Activated CD8-positive, alpha-beta T cell treated with anti-CD3 and anti-CD28 coated beads, Interleukin-2, amount 10 ng/mL, durations not matched to agents 7 days and 5 days (primary cell): ENCODE results near the gene AP2A1. TPM values are rescaled to one million over a fixed set of nuclear protein-coding genes. Genes with fewer than 3 reads are reported as not detected.

Experiments used
- ATAC-seq: fragments of 150-1000 bp; cut with Tn5 transposase; one replicate; pipeline ENCODE4 v1.10.0; 2021; ENCODE audit warnings: moderate library complexity
- CTCF ChIA-PET: fragments of 350-600 bp; sonication (Branson Sonifier 250); formaldehyde crosslinking; loops from one replicate; lab custom pipeline; 2021; ENCODE audit warnings: antibody characterized with exemption; lab: Charles Lee
- POLR2A ChIA-PET: fragments of 350-600 bp; sonication (Branson Sonifier 250); formaldehyde crosslinking; loops from one replicate; lab custom pipeline; 2021; ENCODE audit warnings: antibody characterized with exemption; lab: Charles Lee
- DNase-seq: peaks from one replicate; pipeline ENCODE4 v3.0.0-alpha.2; 2020
- H3K27ac Mint-ChIP-seq: one replicate; pipeline ENCODE4 v1.8.0; 2021; ENCODE audit warnings: mild to moderate bottlenecking, mixed read lengths
- H3K27me3 Mint-ChIP-seq: one replicate; pipeline ENCODE4 v1.8.0; 2021; ENCODE audit warnings: low read depth, mixed read lengths
- H3K36me3 Mint-ChIP-seq: one replicate; pipeline ENCODE4 v1.8.0; 2021; ENCODE audit warnings: low read depth, mixed read lengths
- H3K4me1 Mint-ChIP-seq: one replicate; pipeline ENCODE4 v1.8.0; 2021; ENCODE audit warnings: low read depth, mixed read lengths
- H3K4me3 Mint-ChIP-seq: one replicate; pipeline ENCODE4 v1.8.0; 2021; ENCODE audit warnings: mild to moderate bottlenecking, mixed read lengths
- H3K9me3 Mint-ChIP-seq: one replicate; pipeline ENCODE4 v1.8.0; 2022; ENCODE audit warnings: mixed read lengths; ENCODE audit not compliant: insufficient read depth
- total RNA-seq, 2 experiments: library from RNA; stranded (reverse); gene quantifications; one replicate each; pipeline ENCODE4 v1.2.3, GENCODE V29; 2021

The AP2A1 gene
- total RNA-seq, 2 experiments from 2014 or later, result 88.1 to 96.4 TPM

DNA sequence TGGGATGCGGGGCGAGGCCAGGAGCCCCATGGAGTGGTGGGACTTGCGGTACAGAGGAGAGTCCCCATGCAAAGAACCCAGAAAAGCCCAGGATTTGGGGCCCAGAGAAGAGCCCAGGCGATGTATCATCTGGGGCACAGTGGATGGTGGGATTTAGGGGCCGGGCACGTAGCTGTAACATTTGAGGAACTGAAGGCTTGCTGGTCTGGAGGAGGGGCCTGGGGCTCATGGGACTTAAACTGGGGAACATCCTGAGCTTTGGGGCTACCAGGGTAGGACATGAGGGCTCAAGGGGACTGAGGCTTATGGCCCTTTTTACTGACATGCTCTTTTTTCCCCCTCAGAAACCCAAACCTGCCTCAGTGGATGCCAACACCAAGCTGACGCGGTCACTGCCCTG is 64.8 kb downstream of the AP2A1 start:
- H3K27ac Mint-ChIP-seq, result peak overlapping the region; percentile 46
- H3K36me3 Mint-ChIP-seq, result peaks cover 30% of the 10 kb centered on the region
- no peaks in the 10 kb centered on the region for H3K9me3 Mint-ChIP-seq
- no peaks in the 10 kb centered on the region for H3K27me3 Mint-ChIP-seq
- ATAC-seq (no peak), DNase-seq (no peak)
- no peak overlapping the region for H3K4me3 Mint-ChIP-seq
- H3K4me1 Mint-ChIP-seq, result peaks cover 29% of the 10 kb centered on the region
- ChIA-PET CTCF (interaction anchor here (1.1 to 2.1 kb wide), 2 partner anchors 17 to 114 kb away, joined by 3 to 5 read pairs; no protein-coding TSS in a partner anchor), POLR2A (interaction anchor here (1.6 kb wide), 1 partner anchor 12 kb away, joined by 3 read pairs; no protein-coding TSS in a partner anchor)

DNA sequence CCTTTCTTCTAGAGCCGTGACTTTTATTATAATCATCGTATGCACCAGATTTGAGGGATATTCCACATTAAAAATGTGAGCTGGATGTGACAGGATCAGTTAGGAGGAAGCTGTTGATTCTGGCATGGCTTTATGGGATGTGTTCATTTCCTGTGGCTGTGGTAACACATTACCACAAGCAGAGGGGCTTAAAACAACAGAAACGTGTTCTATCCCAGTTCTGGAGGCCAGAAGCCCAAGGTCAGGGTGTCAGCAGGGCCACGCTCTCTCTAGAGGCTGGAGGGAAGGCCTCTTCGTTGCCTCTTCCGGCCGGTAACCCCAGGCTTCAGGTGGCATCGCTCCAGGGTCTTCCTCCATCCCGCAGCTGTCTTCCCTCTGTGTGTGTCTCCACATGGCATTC is 65.8 kb downstream of the AP2A1 start:
- DNase-seq, result no peak
- Mint-ChIP-seq H3K4me1 (peaks cover 33% of the 10 kb centered on the region), H3K27ac (peak overlapping the region; percentile 68), H3K9me3 (no peaks in the 10 kb centered on the region), H3K27me3 (no peaks in the 10 kb centered on the region), H3K36me3 (peaks cover 32% of the 10 kb centered on the region), H3K4me3 (no peak overlapping the region)
- ATAC-seq, result no peak
- POLR2A ChIA-PET, result interaction anchor here (0.7 to 1.6 kb wide), 2 partner anchors 13 to 16 kb away, joined by 3 read pairs; no protein-coding TSS in a partner anchor
- CTCF ChIA-PET, result interaction anchor here (1.1 to 2.1 kb wide), 2 partner anchors 16 to 115 kb away, joined by 3 to 5 read pairs; no protein-coding TSS in a partner anchor

DNA sequence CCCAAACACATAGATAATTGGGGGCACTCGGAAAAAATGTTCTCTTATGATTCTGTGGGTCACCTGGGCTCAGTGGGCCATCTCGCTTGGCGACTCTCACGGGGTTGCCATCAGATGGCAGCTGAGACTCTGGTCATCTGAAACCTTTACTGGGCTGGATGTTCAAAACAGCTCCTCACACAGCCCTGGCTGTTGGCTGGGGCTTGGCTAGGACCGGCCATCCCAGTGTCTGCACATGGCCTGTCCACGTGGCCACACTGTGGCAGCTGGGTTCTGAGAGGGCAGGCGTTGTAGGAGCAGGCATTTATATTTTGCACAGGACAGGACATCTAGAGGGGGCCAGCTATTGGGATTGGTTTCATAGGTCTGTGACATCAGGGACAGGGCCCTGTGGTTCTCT is 66.8 kb downstream of the AP2A1 start:
- H3K9me3 Mint-ChIP-seq, result no peaks in the 10 kb centered on the region
- DNase-seq, result no peak
- no peak for ATAC-seq
- H3K36me3 Mint-ChIP-seq, result peaks cover 37% of the 10 kb centered on the region
- H3K4me1 Mint-ChIP-seq, result peaks cover 40% of the 10 kb centered on the region
- H3K27ac Mint-ChIP-seq, result peak overlapping the region; percentile 57
- ChIA-PET CTCF (interaction anchor here (1.1 to 2.1 kb wide), 2 partner anchors 11 to 116 kb away, joined by 3 to 5 read pairs; no protein-coding TSS in a partner anchor), POLR2A (no interaction called here)
- H3K27me3 Mint-ChIP-seq, result no peaks in the 10 kb centered on the region
- no peak overlapping the region for H3K4me3 Mint-ChIP-seq

DNA sequence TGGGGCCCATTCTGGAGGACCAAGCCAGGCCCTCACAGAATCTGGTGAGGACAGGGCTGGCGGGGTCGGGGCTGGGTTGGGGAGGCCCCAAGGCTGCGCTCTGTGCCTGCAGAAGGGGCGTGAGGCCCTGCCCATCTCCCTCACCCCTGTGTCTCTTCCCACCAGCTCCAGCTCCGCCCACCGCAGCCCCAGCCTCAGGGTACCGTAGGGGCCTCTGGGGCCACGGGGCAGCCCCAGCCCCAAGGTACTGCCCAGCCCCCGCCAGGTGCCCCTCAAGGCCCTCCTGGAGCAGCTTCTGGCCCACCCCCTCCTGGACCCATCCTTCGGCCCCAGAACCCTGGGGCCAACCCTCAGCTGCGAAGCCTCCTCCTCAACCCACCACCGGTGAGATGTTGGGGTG is 68.8 kb downstream of the AP2A1 start:
- no peaks in the 10 kb centered on the region for H3K9me3 Mint-ChIP-seq
- H3K4me3 Mint-ChIP-seq, result no peak overlapping the region
- H3K36me3 Mint-ChIP-seq, result peaks cover 54% of the 10 kb centered on the region
- ChIA-PET POLR2A (interaction anchor here (0.8 kb wide), 1 partner anchor 11 kb away, joined by 3 read pairs; no protein-coding TSS in a partner anchor), CTCF (no interaction called here)
- H3K27me3 Mint-ChIP-seq, result no peaks in the 10 kb centered on the region
- DNase-seq, result no peak
- no peak for ATAC-seq
- peaks cover 40% of the 10 kb centered on the region for H3K4me1 Mint-ChIP-seq
- H3K27ac Mint-ChIP-seq, result no peak overlapping the region

DNA sequence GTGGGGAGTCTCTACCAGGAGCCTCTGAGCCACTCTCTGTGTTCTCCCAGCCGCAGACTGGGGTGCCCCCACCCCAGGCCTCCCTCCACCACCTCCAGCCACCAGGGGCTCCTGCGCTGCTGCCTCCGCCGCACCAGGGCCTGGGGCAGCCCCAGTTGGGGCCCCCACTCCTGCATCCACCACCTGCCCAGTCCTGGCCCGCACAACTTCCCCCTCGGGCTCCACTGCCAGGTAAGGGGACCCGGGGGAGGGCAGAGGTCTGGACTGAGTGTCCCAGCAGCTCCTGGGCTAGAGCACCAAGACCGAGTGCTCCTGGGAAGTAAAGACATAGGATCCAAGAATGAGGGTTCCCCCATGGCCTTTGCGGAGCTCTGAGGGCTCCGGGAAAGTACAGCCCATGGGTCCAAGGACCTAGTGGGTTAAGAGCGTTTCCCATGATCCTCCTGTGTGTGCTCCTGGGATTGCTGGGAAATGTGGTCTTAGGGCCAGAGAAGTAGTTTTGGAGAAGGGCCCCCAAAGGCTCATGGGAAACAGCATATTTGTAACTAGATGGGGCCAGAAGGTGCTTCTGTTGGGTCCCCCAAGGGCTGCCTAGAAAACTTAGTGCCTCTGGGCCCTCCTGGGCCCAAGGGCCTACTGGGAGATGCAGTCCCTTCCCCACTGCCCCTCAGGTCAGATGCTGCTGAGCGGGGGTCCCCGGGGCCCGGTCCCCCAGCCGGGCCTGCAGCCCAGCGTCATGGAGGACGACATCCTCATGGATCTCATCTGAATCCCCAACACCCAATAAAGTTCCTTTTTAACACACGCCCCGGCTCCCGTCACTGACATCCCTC is 69.6 kb downstream of the AP2A1 start:
- ATAC-seq, result no peak
- H3K4me1 Mint-ChIP-seq, result peaks cover 34% of the 10 kb centered on the region
- H3K4me3 Mint-ChIP-seq, result no peak overlapping the region
- ChIA-PET CTCF (no interaction called here), POLR2A (no interaction called here)
- no peak for DNase-seq
- no peak overlapping the region for H3K27ac Mint-ChIP-seq
- H3K9me3 Mint-ChIP-seq, result no peaks in the 10 kb centered on the region
- H3K36me3 Mint-ChIP-seq, result peaks cover 55% of the 10 kb centered on the region
- H3K27me3 Mint-ChIP-seq, result no peaks in the 10 kb centered on the region

DNA sequence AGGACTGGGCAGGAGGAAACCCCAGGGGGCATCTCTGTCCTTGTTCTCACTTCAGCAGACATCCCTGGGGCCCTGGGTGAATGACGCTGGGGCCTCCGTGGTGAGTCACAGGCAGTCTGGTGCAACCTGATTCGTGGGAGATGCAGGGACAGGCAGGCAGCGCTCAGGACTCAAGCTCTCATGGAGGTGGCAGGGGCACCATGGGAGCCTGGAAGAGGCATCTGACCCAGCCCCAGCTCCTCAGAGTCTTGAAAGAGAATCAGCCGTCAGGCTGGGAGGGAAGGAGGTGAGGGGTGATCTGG is 70.2 kb downstream of the AP2A1 start:
- ChIA-PET POLR2A (no interaction called here), CTCF (no interaction called here)
- no peak for DNase-seq
- H3K36me3 Mint-ChIP-seq, result peaks cover 51% of the 10 kb centered on the region
- H3K27ac Mint-ChIP-seq, result no peak overlapping the region
- no peak overlapping the region for H3K4me3 Mint-ChIP-seq
- H3K27me3 Mint-ChIP-seq, result no peaks in the 10 kb centered on the region
- no peaks in the 10 kb centered on the region for H3K9me3 Mint-ChIP-seq
- no peak for ATAC-seq
- peaks cover 30% of the 10 kb centered on the region for H3K4me1 Mint-ChIP-seq

DNA sequence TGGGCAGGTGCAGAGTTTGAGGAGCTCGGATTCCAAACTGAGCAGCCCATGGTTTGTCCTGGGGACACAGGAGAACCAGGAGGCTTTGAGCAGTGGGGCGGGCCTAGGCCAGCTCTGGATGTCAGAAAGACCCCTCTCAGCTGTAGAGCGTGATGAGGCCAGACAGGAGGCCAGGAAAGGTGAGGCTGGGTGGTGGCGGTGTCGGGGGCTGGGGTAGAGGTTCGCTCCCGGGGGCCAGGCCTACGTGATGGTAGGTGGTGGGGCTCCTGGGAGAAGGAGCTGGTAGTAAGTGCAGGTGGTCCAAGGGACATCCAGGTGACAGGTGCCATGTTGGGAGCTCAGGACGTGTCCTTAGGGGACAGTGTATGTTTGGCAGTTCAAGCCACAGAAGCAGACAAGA is 70.6 kb downstream of the AP2A1 start:
- H3K36me3 Mint-ChIP-seq, result peaks cover 46% of the 10 kb centered on the region
- ChIA-PET POLR2A (no interaction called here), CTCF (no interaction called here)
- H3K4me1 Mint-ChIP-seq, result peaks cover 25% of the 10 kb centered on the region
- no peak for DNase-seq
- H3K27ac Mint-ChIP-seq, result no peak overlapping the region
- ATAC-seq, result no peak
- no peak overlapping the region for H3K4me3 Mint-ChIP-seq
- no peaks in the 10 kb centered on the region for H3K9me3 Mint-ChIP-seq
- no peaks in the 10 kb centered on the region for H3K27me3 Mint-ChIP-seq

DNA sequence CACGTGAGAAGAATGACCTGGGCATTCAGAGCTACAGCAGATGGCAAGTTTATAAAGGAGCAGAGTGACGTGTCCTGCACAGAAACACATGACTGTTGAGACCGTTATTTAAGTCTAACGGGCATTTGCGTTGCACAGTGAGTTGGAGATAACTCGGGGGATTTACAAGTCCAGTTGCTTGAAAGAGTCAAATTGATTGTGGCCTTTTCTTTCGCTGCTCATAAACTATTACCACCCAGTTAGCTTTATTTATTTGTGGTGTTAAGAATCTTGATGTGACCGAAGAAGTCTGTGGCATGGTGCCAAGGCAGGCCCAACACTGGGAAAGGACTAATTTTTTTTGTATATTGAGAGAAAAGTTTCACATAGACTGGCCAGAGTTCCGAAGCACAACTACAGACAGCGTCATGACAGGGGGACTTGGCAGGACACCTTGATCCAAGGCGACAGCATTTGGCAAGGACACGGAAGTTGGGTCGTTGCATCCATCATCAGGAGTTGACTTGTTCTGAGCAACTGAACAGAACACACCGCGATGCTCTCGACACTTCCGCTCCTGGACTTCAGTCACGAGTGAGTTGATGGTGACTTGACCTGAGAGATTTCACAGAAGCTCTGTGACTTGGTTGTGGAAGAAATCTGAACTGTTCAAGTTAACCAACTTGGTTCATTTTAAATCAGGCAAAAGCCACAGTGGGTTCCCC is 72.2 kb downstream of the AP2A1 start:
- H3K4me3 Mint-ChIP-seq, result no peak overlapping the region
- H3K9me3 Mint-ChIP-seq, result no peaks in the 10 kb centered on the region
- H3K27me3 Mint-ChIP-seq, result no peaks in the 10 kb centered on the region
- ChIA-PET POLR2A (no interaction called here), CTCF (no interaction called here)
- H3K36me3 Mint-ChIP-seq, result peaks cover 39% of the 10 kb centered on the region
- H3K27ac Mint-ChIP-seq, result no peak overlapping the region
- ATAC-seq (no peak), DNase-seq (no peak)
- H3K4me1 Mint-ChIP-seq, result peaks cover 11% of the 10 kb centered on the region

DNA sequence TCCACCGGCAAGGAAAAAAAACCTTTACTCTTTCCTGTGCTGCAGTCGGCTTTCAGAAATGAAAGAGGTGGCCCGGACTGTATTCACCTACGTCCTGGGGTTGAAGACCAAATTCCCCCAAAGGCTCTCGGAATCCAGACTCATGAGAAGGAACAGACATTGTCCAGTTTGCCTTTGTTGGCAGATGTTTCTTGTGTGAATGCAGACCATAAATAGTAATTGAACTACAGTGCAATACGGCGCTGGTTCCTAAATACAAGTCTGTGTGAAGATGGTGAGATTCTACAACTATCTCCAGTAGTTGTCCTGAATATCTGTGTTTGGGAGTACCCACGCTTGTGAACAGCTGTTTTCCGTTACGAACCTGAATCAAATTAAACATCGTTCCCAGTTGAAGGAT is 72.9 kb downstream of the AP2A1 start:
- no peaks in the 10 kb centered on the region for H3K27me3 Mint-ChIP-seq
- ATAC-seq (no peak), DNase-seq (no peak)
- peaks cover 11% of the 10 kb centered on the region for H3K4me1 Mint-ChIP-seq
- no peak overlapping the region for H3K4me3 Mint-ChIP-seq
- ChIA-PET CTCF (no interaction called here), POLR2A (no interaction called here)
- H3K36me3 Mint-ChIP-seq, result peaks cover 38% of the 10 kb centered on the region
- H3K9me3 Mint-ChIP-seq, result no peaks in the 10 kb centered on the region
- no peak overlapping the region for H3K27ac Mint-ChIP-seq

DNA sequence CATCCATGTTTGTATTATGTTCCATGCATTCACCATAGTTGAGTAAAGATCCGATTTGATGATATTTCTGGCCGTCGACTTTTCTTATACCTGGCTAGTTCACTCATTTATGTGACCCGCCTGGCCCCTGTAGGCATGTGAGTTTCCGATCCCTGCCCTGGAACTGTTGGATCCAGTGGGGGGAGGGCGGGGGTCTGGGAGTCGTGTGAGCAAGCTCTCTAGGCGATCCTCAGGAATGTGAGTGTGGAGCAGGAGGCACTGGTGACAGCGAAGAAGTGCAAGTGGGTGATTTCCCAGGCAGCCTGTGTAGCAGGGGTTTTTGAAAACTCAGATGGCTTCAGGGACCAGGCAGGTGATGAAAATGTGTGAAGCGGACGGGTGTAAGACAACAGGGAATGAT is 73.5 kb downstream of the AP2A1 start:
- ATAC-seq (no peak), DNase-seq (no peak)
- Mint-ChIP-seq H3K9me3 (no peaks in the 10 kb centered on the region), H3K27me3 (no peaks in the 10 kb centered on the region), H3K4me1 (peaks cover 11% of the 10 kb centered on the region), H3K36me3 (peaks cover 31% of the 10 kb centered on the region), H3K27ac (no peak overlapping the region), H3K4me3 (no peak overlapping the region)
- ChIA-PET POLR2A (no interaction called here), CTCF (no interaction called here)

DNA sequence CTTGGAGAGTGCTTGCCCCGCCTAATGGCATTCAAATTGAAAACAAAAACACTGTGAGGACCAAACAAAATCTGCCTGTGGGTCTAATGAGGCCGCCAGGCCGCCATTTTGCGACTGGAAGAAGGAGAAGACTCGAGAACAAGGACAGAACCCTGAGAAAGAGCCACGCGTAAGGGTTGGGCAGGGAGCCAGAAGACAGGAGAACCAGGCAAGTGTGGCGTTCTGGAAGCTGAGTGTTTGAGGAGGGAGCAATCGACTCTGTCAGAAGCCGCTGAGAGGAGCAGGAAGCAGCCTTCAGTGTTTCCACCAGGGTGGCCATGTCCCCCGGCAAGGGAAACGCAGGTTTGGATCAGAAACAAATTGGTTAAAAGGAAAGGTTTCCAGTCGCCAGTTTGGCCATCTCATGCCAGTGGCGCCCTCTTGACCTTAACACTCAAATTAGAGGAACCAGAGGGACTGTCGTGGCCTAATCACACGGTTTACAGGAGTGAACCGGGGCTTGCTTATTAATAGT is 74.0 kb downstream of the AP2A1 start:
- ChIA-PET POLR2A (no interaction called here), CTCF (no interaction called here)
- Mint-ChIP-seq H3K27me3 (no peaks in the 10 kb centered on the region), H3K4me1 (peaks cover 11% of the 10 kb centered on the region), H3K27ac (no peak overlapping the region), H3K36me3 (peaks cover 31% of the 10 kb centered on the region), H3K9me3 (no peaks in the 10 kb centered on the region), H3K4me3 (no peak overlapping the region)
- ATAC-seq (no peak), DNase-seq (no peak)

DNA sequence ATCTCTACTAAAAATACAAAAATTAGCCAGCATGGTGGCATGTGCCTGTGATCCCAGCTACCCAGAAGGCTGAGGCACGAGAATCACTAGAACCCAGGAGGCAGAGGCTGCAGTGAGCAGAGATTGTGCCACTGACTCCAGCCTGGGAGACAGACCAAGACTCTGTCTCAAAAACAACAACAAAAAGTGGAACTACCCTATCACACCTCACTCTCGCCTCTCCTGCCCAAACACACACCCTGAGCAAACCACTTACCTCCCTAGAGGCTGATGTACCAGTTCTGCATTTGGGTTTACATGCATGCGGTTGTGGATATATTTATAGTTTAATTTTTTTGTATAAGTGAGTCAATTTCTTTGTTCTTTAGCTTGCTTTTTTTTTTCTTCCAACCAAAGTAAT is 76.5 kb downstream of the AP2A1 start:
- DNase-seq (no peak), ATAC-seq (no peak)
- H3K4me1 Mint-ChIP-seq, result peaks cover 11% of the 10 kb centered on the region
- ChIA-PET CTCF (no interaction called here), POLR2A (interaction anchor here (1.3 kb wide), 1 partner anchor 22 kb away, joined by 3 read pairs; no protein-coding TSS in a partner anchor)
- H3K4me3 Mint-ChIP-seq, result no peak overlapping the region
- no peak overlapping the region for H3K27ac Mint-ChIP-seq
- H3K27me3 Mint-ChIP-seq, result no peaks in the 10 kb centered on the region
- H3K9me3 Mint-ChIP-seq, result no peaks in the 10 kb centered on the region
- peaks cover 22% of the 10 kb centered on the region for H3K36me3 Mint-ChIP-seq
